AG10803 (cell line): ENCODE measurements around the gene AMOTL1.

ENCODE experiments used
- DNase-seq: peaks from one replicate; pipeline ENCODE4 v3.0.0; 2010; ENCODE audit warnings: low read depth
- H3K4me3 ChIP-seq: 2 replicates; pipeline ENCODE4 v1.5.1; 2011; ENCODE audit warnings: mild to moderate bottlenecking, low read length, control low read depth
- TF ChIP-seq, protein P1 (sequence below): conservative IDR thresholded peaks from 2 replicates; pipeline ENCODE4 v1.5.1; 2011; ENCODE audit warnings: mild to moderate bottlenecking, low read length, control low read depth, inconsistent platforms

AMOTL1 gene, protein sequence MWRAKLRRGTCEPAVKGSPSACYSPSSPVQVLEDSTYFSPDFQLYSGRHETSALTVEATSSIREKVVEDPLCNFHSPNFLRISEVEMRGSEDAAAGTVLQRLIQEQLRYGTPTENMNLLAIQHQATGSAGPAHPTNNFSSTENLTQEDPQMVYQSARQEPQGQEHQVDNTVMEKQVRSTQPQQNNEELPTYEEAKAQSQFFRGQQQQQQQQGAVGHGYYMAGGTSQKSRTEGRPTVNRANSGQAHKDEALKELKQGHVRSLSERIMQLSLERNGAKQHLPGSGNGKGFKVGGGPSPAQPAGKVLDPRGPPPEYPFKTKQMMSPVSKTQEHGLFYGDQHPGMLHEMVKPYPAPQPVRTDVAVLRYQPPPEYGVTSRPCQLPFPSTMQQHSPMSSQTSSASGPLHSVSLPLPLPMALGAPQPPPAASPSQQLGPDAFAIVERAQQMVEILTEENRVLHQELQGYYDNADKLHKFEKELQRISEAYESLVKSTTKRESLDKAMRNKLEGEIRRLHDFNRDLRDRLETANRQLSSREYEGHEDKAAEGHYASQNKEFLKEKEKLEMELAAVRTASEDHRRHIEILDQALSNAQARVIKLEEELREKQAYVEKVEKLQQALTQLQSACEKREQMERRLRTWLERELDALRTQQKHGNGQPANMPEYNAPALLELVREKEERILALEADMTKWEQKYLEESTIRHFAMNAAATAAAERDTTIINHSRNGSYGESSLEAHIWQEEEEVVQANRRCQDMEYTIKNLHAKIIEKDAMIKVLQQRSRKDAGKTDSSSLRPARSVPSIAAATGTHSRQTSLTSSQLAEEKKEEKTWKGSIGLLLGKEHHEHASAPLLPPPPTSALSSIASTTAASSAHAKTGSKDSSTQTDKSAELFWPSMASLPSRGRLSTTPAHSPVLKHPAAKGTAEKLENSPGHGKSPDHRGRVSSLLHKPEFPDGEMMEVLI

DNA sequence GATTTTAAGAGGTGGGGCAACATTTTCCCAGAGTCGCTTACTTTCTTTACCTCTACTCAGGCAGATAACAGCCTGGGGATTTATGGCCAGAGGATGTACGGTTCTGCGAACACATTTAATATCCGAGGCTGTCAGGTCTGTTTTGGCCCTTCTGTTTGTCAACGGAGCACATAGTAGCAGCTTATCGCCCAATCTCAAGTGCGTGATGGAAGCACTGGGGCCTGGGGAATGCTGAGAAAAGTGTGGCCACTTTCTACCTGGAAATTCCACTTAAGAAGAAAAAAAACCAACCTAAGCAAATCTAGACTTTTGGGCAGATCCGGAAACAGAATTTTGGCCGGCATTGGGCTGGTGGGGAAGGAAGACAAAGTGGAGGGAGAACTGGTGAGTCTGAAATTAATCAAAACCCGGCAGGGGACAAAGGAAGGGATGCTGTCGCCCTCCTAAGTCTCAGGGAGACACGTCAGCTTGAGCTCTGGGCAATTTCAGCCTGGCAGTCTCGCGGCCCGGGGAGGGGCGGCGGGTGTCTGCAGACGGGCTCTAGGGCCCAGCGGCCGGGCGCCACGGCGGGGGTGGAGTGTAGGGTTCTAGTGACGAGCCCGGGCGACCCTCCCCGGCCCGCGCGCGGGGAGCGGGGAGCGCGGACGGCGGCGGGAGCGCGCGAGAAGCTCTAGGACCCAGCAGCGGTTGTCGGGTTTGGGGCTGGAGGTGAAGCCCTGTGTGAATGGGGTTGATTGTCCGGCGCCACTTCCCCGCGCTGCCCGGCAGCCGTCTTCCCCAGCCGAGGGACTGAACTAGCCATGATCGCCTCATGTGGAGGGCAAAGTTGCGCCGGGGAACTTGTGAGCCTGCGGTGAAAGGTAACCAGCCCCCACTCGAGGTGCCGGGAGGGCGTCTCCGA lies at the start of gene AMOTL1:
Gene AMOTL1, plus strand, starts transcription at position 656 of the 901 bp plus-strand sequence. Its CDS starts 156 bp downstream, at position 812.
- peak within 1 kb of the TSS; percentile 93 for H3K4me3 ChIP-seq
- DNase-seq = peak; percentile 87
- TF ChIP-seq, protein P1, sequence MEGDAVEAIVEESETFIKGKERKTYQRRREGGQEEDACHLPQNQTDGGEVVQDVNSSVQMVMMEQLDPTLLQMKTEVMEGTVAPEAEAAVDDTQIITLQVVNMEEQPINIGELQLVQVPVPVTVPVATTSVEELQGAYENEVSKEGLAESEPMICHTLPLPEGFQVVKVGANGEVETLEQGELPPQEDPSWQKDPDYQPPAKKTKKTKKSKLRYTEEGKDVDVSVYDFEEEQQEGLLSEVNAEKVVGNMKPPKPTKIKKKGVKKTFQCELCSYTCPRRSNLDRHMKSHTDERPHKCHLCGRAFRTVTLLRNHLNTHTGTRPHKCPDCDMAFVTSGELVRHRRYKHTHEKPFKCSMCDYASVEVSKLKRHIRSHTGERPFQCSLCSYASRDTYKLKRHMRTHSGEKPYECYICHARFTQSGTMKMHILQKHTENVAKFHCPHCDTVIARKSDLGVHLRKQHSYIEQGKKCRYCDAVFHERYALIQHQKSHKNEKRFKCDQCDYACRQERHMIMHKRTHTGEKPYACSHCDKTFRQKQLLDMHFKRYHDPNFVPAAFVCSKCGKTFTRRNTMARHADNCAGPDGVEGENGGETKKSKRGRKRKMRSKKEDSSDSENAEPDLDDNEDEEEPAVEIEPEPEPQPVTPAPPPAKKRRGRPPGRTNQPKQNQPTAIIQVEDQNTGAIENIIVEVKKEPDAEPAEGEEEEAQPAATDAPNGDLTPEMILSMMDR = peak; percentile 22

DNA sequence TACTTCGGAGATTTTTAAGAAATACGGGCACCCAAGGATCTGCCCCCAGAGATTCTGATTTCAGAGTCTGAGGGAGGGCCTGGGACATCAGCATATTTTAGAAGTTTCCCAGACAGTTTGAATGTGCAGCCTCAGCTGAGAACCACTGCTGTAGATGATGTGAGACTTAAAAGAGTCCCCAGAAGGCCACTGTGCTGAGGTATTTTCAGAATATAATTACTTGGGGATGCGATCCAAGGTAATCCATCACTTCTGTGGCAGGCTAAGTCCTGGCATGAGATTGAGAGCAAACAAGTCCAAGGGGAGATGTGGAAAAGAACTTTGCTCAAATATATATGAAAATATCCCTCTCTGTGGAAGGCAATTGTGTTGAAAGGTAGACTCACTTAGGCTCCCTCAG lies 48.3 kb upstream of the AMOTL1 start:
- TF ChIP-seq, protein P1 = no peak
- no peak for DNase-seq
- H3K4me3 ChIP-seq = no peak overlapping the region

DNA sequence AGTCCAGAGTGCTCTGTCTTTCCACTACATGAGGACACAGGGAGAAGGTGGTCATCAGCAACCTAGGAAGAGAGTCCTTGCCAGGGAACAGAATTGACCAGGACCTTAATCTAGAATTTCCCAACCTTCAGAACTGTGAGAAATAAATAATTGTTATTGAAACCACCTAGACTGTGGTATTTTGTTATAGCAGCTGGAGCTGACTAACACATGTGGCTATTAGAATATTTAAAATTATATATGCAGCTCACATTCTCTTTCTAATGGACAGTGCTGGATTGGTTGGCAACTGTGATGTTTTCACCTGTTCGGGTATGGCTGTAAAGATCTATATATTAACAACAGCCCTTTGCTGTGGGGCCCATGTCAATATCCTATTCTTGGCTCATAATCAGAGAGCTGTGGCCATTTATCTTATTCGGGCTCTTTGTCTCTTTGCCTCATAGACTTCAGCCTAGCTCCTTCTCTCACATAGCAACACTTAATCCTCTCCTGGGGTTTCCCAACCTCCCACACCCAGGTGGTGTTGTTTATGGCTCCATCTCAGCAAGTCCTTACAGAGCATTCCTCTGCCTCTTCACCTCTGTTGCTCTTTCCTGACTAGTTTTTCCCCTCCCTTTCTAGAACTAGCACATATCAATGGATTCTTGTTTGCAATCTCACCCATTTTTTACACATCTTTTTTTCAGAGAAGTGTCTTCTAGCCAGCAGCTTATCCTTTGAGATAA lies 46.4 kb upstream of the AMOTL1 start:
- TF ChIP-seq, protein P1 = no peak
- no peak overlapping the region for H3K4me3 ChIP-seq
- DNase-seq = no peak

DNA sequence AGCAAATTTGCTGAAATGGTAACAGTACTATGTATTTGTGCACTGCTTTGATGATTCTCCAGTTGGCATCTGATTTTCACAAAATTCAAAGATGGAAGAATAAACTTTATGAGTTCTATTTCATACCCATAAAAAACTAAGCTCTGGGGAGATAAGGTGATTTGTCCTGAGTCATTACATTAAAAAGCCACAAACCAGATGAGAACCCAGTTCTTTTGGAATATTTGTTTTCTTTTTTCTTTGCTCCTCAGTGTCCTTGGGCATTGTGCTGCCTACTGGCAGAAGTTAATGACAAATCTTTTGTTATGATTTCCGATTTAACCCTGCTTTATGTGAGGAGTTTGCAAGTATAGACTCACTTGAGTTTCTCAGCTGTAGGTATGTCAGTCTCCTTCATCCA lies 45.4 kb upstream of the AMOTL1 start:
- DNase-seq = no peak
- TF ChIP-seq, protein P1 = no peak
- no peak overlapping the region for H3K4me3 ChIP-seq

DNA sequence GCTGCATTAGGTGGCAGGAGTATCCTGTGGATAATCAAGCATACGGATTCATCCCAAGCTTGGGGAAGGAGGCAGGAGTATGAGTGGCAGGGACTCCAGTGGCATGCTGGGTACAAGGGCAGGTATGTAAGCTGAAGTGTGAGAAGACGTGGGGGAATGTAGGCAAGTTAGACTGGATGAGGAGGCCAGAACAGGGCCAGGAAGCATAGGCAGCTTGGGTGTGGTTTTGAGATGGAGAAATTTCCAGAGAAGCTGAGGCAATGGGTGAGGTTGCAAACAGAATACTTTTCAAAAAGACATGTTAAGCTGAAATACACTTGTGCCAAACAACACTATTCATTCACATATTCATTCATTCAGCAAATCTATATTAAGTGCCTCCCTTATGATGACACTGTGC lies 43.1 kb upstream of the AMOTL1 start:
- no peak overlapping the region for H3K4me3 ChIP-seq
- TF ChIP-seq, protein P1 = no peak
- DNase-seq = peak; percentile 22

DNA sequence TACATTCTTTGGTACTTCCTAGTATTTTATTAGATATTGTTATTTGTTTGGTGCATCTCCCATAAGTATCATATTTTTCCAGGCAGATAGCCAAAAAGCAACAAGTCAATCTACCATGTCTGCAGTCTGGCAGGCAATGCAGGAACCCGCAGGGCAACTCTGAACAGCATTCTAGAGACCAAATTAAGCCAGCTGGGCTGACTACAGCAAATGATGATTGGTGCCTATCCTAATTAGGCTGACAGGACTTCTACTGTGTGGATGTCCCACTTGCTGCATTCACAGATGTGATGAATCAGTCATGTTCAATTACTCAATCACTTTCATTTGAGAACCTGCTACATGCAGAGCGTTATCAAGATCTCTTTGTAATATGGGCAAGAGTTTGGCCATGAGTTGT lies 40.3 kb upstream of the AMOTL1 start:
- no peak for DNase-seq
- TF ChIP-seq, protein P1 = no peak
- no peak overlapping the region for H3K4me3 ChIP-seq
